Measurements from ENCODE around the gene WNT5B.

- peak; percentile 71 for TF ChIP-seq USF1 (CRISPR knock-in tag; IDR thresholded peaks at IDR 0.05)
- TF ChIP-seq STAT6 (CRISPR knock-in tag; IDR thresholded peaks at IDR 0.05) = no peak
- no peak for TF ChIP-seq BRCA1 (IDR thresholded peaks at IDR 0.05)
- no peak for TF ChIP-seq BRCA1 (CRISPR knock-in tag; IDR thresholded peaks at IDR 0.05)
- peak; percentile 20 to 71; a peak in 2 of 4 replicates for TF ChIP-seq UBTF (IDR thresholded peaks at IDR 0.05; ENCODE audit: borderline replicate concordance in 1 of 2, low read depth in 2 of 2, low read length in 2 of 2)
- no peak for TF ChIP-seq POLR2A (conservative IDR thresholded peaks at IDR 0.05)
- TF ChIP-seq CTCF (IDR thresholded peaks at IDR 0.05 in 2 of 3, conservative IDR thresholded peaks at IDR 0.05 in 1 of 3; ENCODE audit: insufficient read depth in 2 of 3, low read depth in 1 of 3, low read length in 3 of 3) = no peak
Measured at GRCh38 chr12:1594261-1595025, 34.6 kb upstream of the WNT5B start, which contains the start of gene FBXL14.

Measured in K562 (cell line).